HepG2 (cell line): ENCODE results near the gene ST13. TPM values are rescaled to one million over a fixed set of nuclear protein-coding genes. Genes with fewer than 3 reads are reported as not detected.

ENCODE experiments used
- ATAC-seq: fragments of 200-7000 bp; cut with Tn5 transposase; 3 replicates; pipeline ENCODE4 v1.9.1; 2020; ENCODE audit warnings: mild to moderate bottlenecking, moderate library complexity
- BruUV-seq: library from RNA; stranded (reverse); fragments of 400-500 nt; replicated peaks from 2 replicates; lab custom pipeline; 2021; lab: Mats Ljungman, UMichigan
- CTCF ChIA-PET: fragments of 300-600 bp; formaldehyde crosslinking; extraction: SDS; loops from one replicate; lab custom pipeline; 2021; ENCODE audit warnings: low total read pairs, inconsistent platforms, low intra/inter-chr PET ratio; lab: Yijun Ruan, JAX
- POLR2A ChIA-PET: fragments of 350-600 bp; sonication (Branson Sonifier 250); formaldehyde crosslinking; loops from one replicate; lab custom pipeline; 2020; ENCODE audit warnings: antibody characterized with exemption, inconsistent platforms; lab: Yijun Ruan, JAX
- DNase-seq: peaks from one replicate; pipeline ENCODE4 v3.0.0-alpha.2; 2015; ENCODE audit warnings: low spot score
- FAIRE-seq: peaks from 3 replicates; lab custom pipeline; 2011; peaks lifted over from hg19 to GRCh38; lab: Jason Lieb, UNC
- H2AFZ ChIP-seq: one replicate; pipeline ENCODE4 v1.6.1; 2011; ENCODE audit warnings: low read length, inconsistent platforms
- H3K27ac ChIP-seq: fragments of 300-600 bp; 3 replicates; pipeline ENCODE4 v1.8.0; 2011; ENCODE audit warnings: mixed run types, mild to moderate bottlenecking, mixed read lengths, low read length, inconsistent platforms; ENCODE audit not compliant: insufficient read depth; ENCODE audit errors: extremely low read length
- H3K27me3 ChIP-seq, 2 experiments: fragments of 200-600 bp in 1 of 2; 2 replicates in 1 of 2; 3 replicates in 1 of 2; pipeline versions ENCODE4 v1.6.0 to v1.8.0; 2011; ENCODE audit warnings: low read length in 2 of 2, mild to moderate bottlenecking in 2 of 2, moderate library complexity in 2 of 2, inconsistent platforms in 1 of 2; ENCODE audit not compliant: insufficient read depth in 2 of 2, control insufficient read depth in 1 of 2
- H3K36me3 ChIP-seq, 2 experiments: fragments of 200-600 bp in 1 of 2; replicated peaks in 1 of 2; 2 replicates in 1 of 2; 3 replicates in 1 of 2; pipeline versions ENCODE4 v1.5.1 to v1.8.0; 2011; ENCODE audit warnings: low read length in 2 of 2, inconsistent platforms in 1 of 2; ENCODE audit not compliant: insufficient read depth in 2 of 2, control insufficient read depth in 1 of 2
- H3K4me1 ChIP-seq: 2 replicates; pipeline ENCODE4 v1.5.1; 2012; ENCODE audit warnings: low read length, inconsistent platforms; ENCODE audit not compliant: insufficient read depth
- H3K4me2 ChIP-seq: 2 replicates; pipeline ENCODE4 v1.6.0; 2011; ENCODE audit warnings: low read depth, low read length, inconsistent platforms
- H3K4me3 ChIP-seq, 3 experiments: fragments of 200-600 bp in 1 of 3; sonication (generic), shearing (Covaris generic) in 1 of 3; replicated peaks in 1 of 3; 2 replicates each; pipeline ENCODE4 v1.5.1; 2011 to 2016; ENCODE audit warnings: low read length in 3 of 3, inconsistent platforms in 2 of 3, low read depth in 2 of 3, mild to moderate bottlenecking in 2 of 3, control low read depth in 1 of 3, mixed read lengths in 1 of 3; ENCODE audit not compliant: insufficient read depth in 1 of 3
- H3K79me2 ChIP-seq: one replicate; pipeline ENCODE4 v1.6.1; 2011; ENCODE audit warnings: low read length, inconsistent platforms; ENCODE audit not compliant: insufficient read depth
- H3K9ac ChIP-seq: 2 replicates; pipeline ENCODE4 v1.6.0; 2011; ENCODE audit warnings: mild to moderate bottlenecking, low read depth, low read length, inconsistent platforms; ENCODE audit not compliant: insufficient read depth
- H3K9me3 ChIP-seq: 2 replicates; pipeline ENCODE4 v1.5.1; 2012; ENCODE audit warnings: mild to moderate bottlenecking, low read length
- H4K20me1 ChIP-seq: 2 replicates; pipeline ENCODE4 v1.6.0; 2011; ENCODE audit warnings: inconsistent platforms, mild to moderate bottlenecking, low read length, moderate library complexity; ENCODE audit not compliant: insufficient read depth
- ASH2L ChIP-seq: fragments of 300-600, 200-600 bp; sonication (generic); IDR thresholded peaks from 2 replicates; pipeline ENCODE4 v1.7.0; 2017; ENCODE audit warnings: low read depth, mild to moderate bottlenecking, moderate library complexity, mixed read lengths, low read length; ENCODE audit not compliant: insufficient read length
- FOXK2 ChIP-seq: fragments of 450-650 bp; IDR thresholded peaks from 2 replicates; pipeline ENCODE4 v1.6.1; 2016
- GFI1 ChIP-seq: sonication (generic); formaldehyde crosslinking; IDR thresholded peaks from 2 replicates; pipeline ENCODE4 v1.5.0; 2020; ENCODE audit warnings: missing genetic modification reagents, mild to moderate bottlenecking, borderline replicate concordance
- ISL2 ChIP-seq: sonication (generic); formaldehyde crosslinking; IDR thresholded peaks from 2 replicates; pipeline ENCODE4 v1.5.0; 2020; ENCODE audit warnings: missing genetic modification reagents
- KDM5A ChIP-seq: fragments of 200-600 bp; sonication (generic); IDR thresholded peaks from 2 replicates; pipeline ENCODE4 v1.7.0; 2018; ENCODE audit warnings: antibody characterized with exemption, mild to moderate bottlenecking, low read length, borderline replicate concordance
- SIN3B ChIP-seq: fragments of 150-350 bp; IDR thresholded peaks from 2 replicates; pipeline ENCODE4 v1.6.1; 2014; ENCODE audit warnings: low read length
- STAG1 ChIP-seq: sonication (generic); formaldehyde crosslinking; IDR thresholded peaks from 2 replicates; pipeline ENCODE4 v1.4.0; 2020; ENCODE audit warnings: missing genetic modification reagents
- ZFP1 ChIP-seq: IDR thresholded peaks from 2 replicates; pipeline ENCODE4 v1.6.1; 2016
- ZNF12 ChIP-seq: sonication (generic); formaldehyde crosslinking; IDR thresholded peaks from 2 replicates; pipeline ENCODE4 v1.5.0; 2020; ENCODE audit warnings: missing genetic modification reagents
- ZNF205 ChIP-seq: IDR thresholded peaks from 2 replicates; pipeline ENCODE4 v1.6.1; 2018; ENCODE audit warnings: missing biosample characterization, missing genetic modification reagents
- ZNF207 ChIP-seq: fragments of 450-650 bp; IDR thresholded peaks from 2 replicates; pipeline ENCODE4 v1.6.1; 2016; ENCODE audit warnings: antibody characterized with exemption, borderline replicate concordance
- ZNF317 ChIP-seq: sonication (generic); formaldehyde crosslinking; IDR thresholded peaks from 2 replicates; pipeline ENCODE4 v1.5.0; 2020; ENCODE audit warnings: mild to moderate bottlenecking, missing genetic modification reagents
- ZNF441 ChIP-seq: sonication (generic); formaldehyde crosslinking; IDR thresholded peaks from 2 replicates; pipeline ENCODE4 v1.7.0; 2021; ENCODE audit warnings: missing genetic modification reagents, borderline replicate concordance
- ZNF446 ChIP-seq: sonication (generic); formaldehyde crosslinking; IDR thresholded peaks from 2 replicates; pipeline ENCODE4 v1.5.0; 2020; ENCODE audit warnings: mild to moderate bottlenecking, missing genetic modification reagents
- ZNF552 ChIP-seq: sonication (generic); formaldehyde crosslinking; IDR thresholded peaks from 2 replicates; pipeline ENCODE4 v1.9.0; 2022; ENCODE audit warnings: missing genetic modification reagents, mild to moderate bottlenecking, borderline replicate concordance
- ZNF567 ChIP-seq: sonication (generic); formaldehyde crosslinking; IDR thresholded peaks from 2 replicates; pipeline ENCODE4 v1.8.1; 2023; ENCODE audit warnings: mild to moderate bottlenecking, missing genetic modification reagents, borderline replicate concordance
- ZNF615 ChIP-seq: sonication (generic); formaldehyde crosslinking; IDR thresholded peaks from 2 replicates; pipeline ENCODE4 v1.5.0; 2020; ENCODE audit warnings: mild to moderate bottlenecking, missing genetic modification reagents, borderline replicate concordance
- ZSCAN9 ChIP-seq: IDR thresholded peaks from 2 replicates; pipeline ENCODE4 v1.6.1; 2016; ENCODE audit warnings: borderline replicate concordance
- WGBS: methylation state at CpG from one replicate; pipeline ENCODE4 v1.1.6; 2017; ENCODE audit warnings: low lambda C conversion rate; 5-methylcytosine and 5-hydroxymethylcytosine counted together
- in situ Hi-C: cut with HindIII; loops from 2 replicates; pipeline ENCODE4 v1.10.0; 2017; ENCODE audit warnings: low pct_unique_long_range_greater_than_20kb; ENCODE audit not compliant: extremely low pct_ligation_motif_present
- intact Hi-C: fragments of 100-400 bp; cut with micrococcal nuclease; formaldehyde crosslinking; loops from one replicate; pipeline ENCODE4 v1.10.0; 2022; ENCODE audit not compliant: unreplicated experiment
- polyA plus RNA-seq, 8 experiments: library from polyadenylated mRNA; depleted of rRNA in 3 of 8; stranded (reverse) in 7 of 8; unstranded in 1 of 8; fragments of >200 nt; fragmentation: Illumina TruSeq in 4 of 8; extraction: Trizol in 4 of 8; gene quantifications; 2 replicates each; pipeline versions ENCODE4 v1.2.1 to v1.2.3, GENCODE V29; 2011 to 2016; ENCODE audit warnings: low read depth in 4 of 8, missing spikeins in 1 of 8, mixed read lengths in 1 of 8; ENCODE audit not compliant: insufficient read depth in 1 of 8
- total RNA-seq, 5 experiments: library from RNA; depleted of rRNA; stranded (reverse); fragments of >200 nt; fragmentation: Illumina TruSeq; extraction: Trizol; gene quantifications; 2 replicates each; pipeline ENCODE4 v1.2.3, GENCODE V29; 2016; ENCODE audit warnings: low read depth in 1 of 5
- TF ChIP-seq, protein P1 (sequence below): sonication (generic); formaldehyde crosslinking; IDR thresholded peaks from 2 replicates; pipeline ENCODE4 v1.4.0; 2020; ENCODE audit warnings: missing genetic modification reagents
- TF ChIP-seq, protein P2 (sequence below): sonication (generic); formaldehyde crosslinking; IDR thresholded peaks from 2 replicates; pipeline ENCODE4 v1.4.0; 2020; ENCODE audit warnings: missing genetic modification reagents, borderline replicate concordance
- TF ChIP-seq, protein P3 (sequence below): sonication (generic); formaldehyde crosslinking; IDR thresholded peaks from 2 replicates; pipeline ENCODE4 v1.4.0; 2020; ENCODE audit warnings: missing genetic modification reagents

ST13 gene
- total and polyA plus RNA-seq, 2 of the 13 experiments (the other 11 are each of a cell fraction or from before 2014, with no cell fraction given) = 110 to 274 TPM

DNA sequence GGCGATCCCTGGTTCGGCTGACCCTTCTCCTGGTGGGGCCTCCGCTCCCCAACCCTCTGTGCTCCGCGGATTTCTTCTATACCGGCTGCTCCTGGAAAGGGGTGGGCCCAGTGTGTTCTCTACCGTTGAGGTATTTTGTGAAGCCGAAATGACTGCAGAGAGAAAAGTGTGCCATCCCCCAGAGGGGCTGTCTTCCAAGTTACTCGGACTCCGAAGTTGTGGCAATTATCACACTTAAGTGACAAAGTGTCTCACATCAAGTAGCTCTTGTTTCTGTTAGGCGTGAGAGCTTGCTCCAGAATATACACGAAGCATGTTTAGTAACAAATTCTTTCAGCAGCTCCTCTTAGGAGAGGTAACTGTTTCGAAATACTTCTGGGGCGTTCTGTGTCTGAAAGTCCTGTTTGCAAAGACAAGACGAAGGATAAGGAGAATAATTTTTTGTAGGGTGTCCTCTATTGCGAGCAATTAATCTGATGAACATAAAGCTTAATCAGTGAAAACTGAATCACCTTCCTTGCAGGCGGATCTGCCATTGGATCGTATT lies 943 bp upstream of the ST13 start:
- in situ Hi-C loops = no loop called here
- peak; percentile 90 for TF ChIP-seq KDM5A
- TF ChIP-seq ZNF552 (CRISPR knock-in tag) = no peak
- no peak for TF ChIP-seq STAG1 (CRISPR knock-in tag)
- peak; percentile 23; the same call in 1 of the 2 replicates for TF ChIP-seq ZNF446 (CRISPR knock-in tag)
- TF ChIP-seq ZNF615 (CRISPR knock-in tag) = 0 out of 2 replicates have a peak, but pooled peaks have one; percentile 52
- TF ChIP-seq ZNF12 (CRISPR knock-in tag) = no peak
- TF ChIP-seq ZNF441 (CRISPR knock-in tag) = peak; percentile 72; the same call in 1 of the 2 replicates
- TF ChIP-seq FOXK2 = no peak
- TF ChIP-seq ZFP1 (CRISPR knock-in tag) = 0 out of 2 replicates have a peak, but pooled peaks have one; percentile 3
- TF ChIP-seq ZNF207 = no peak
- TF ChIP-seq ISL2 = no peak
- 0 out of 2 replicates have a peak, but pooled peaks have one; percentile 6 for TF ChIP-seq ZNF317 (CRISPR knock-in tag)
- TF ChIP-seq, protein P1, sequence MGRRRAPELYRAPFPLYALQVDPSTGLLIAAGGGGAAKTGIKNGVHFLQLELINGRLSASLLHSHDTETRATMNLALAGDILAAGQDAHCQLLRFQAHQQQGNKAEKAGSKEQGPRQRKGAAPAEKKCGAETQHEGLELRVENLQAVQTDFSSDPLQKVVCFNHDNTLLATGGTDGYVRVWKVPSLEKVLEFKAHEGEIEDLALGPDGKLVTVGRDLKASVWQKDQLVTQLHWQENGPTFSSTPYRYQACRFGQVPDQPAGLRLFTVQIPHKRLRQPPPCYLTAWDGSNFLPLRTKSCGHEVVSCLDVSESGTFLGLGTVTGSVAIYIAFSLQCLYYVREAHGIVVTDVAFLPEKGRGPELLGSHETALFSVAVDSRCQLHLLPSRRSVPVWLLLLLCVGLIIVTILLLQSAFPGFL (CRISPR knock-in tag) = no peak
- no peak for TF ChIP-seq ZNF567 (CRISPR knock-in tag)
- TF ChIP-seq, protein P2, sequence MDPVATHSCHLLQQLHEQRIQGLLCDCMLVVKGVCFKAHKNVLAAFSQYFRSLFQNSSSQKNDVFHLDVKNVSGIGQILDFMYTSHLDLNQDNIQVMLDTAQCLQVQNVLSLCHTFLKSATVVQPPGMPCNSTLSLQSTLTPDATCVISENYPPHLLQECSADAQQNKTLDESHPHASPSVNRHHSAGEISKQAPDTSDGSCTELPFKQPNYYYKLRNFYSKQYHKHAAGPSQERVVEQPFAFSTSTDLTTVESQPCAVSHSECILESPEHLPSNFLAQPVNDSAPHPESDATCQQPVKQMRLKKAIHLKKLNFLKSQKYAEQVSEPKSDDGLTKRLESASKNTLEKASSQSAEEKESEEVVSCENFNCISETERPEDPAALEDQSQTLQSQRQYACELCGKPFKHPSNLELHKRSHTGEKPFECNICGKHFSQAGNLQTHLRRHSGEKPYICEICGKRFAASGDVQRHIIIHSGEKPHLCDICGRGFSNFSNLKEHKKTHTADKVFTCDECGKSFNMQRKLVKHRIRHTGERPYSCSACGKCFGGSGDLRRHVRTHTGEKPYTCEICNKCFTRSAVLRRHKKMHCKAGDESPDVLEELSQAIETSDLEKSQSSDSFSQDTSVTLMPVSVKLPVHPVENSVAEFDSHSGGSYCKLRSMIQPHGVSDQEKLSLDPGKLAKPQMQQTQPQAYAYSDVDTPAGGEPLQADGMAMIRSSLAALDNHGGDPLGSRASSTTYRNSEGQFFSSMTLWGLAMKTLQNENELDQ (CRISPR knock-in tag) = no peak
- TF ChIP-seq ASH2L = peak; percentile 17
- 0 out of 2 replicates have a peak, but pooled peaks have one; percentile 6 for TF ChIP-seq GFI1 (CRISPR knock-in tag)
- TF ChIP-seq ZSCAN9 = no peak
- TF ChIP-seq, protein P3, sequence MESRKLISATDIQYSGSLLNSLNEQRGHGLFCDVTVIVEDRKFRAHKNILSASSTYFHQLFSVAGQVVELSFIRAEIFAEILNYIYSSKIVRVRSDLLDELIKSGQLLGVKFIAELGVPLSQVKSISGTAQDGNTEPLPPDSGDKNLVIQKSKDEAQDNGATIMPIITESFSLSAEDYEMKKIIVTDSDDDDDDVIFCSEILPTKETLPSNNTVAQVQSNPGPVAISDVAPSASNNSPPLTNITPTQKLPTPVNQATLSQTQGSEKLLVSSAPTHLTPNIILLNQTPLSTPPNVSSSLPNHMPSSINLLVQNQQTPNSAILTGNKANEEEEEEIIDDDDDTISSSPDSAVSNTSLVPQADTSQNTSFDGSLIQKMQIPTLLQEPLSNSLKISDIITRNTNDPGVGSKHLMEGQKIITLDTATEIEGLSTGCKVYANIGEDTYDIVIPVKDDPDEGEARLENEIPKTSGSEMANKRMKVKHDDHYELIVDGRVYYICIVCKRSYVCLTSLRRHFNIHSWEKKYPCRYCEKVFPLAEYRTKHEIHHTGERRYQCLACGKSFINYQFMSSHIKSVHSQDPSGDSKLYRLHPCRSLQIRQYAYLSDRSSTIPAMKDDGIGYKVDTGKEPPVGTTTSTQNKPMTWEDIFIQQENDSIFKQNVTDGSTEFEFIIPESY = no peak
- TF ChIP-seq SIN3B = peak; percentile 1; the same call in 1 of the 2 replicates
- 0 out of 2 replicates have a peak, but pooled peaks have one; percentile 1 for TF ChIP-seq ZNF205

More for the DNA sequence above, 943 bp upstream of the ST13 start:
- Histone ChIP-seq H3K4me1 (peaks cover 32% of the 10 kb centered on the region), H3K9me3 (no peaks in the 10 kb centered on the region), H2AFZ (peak overlapping the region; percentile 36), H3K36me3 (peaks cover 0 to 6% of the 10 kb centered on the region in 2 experiments; a peak in 2 of 5 replicates), H3K4me2 (peak overlapping the region; percentile 72), H3K79me2 (peaks cover 77% of the 10 kb centered on the region), H4K20me1 (peaks cover 7% of the 10 kb centered on the region), H3K27ac (peak overlapping the region; percentile 96), H3K9ac (peak overlapping the region; percentile 98), H3K27me3 (no peaks in the 10 kb centered on the region; a peak in 1 of 5 replicates), H3K4me3 (peak overlapping the region; percentile 84 to 96 (median 90))
- BruUV-seq = TSS peak; percentile 71
- POLR2A ChIA-PET = interaction anchor here (0.6 to 2.0 kb wide), 13 partner anchors 9 to 813 kb away, joined by 3 to 18 read pairs (median 5); partner anchors contain the start of genes EP300, RBX1 and SLC25A17
- under 1% methylated on average over 15 of the region's 18 CpGs for WGBS
- FAIRE-seq (no peak), ATAC-seq (peak; percentile 44), DNase-seq (no peak)
- CTCF ChIA-PET = no interaction called here
- intact Hi-C loops = no loop called here
